Bronchial epithelial cell (primary cell): ENCODE results near the gene WNT3A. TPM values are rescaled to one million over a fixed set of nuclear protein-coding genes. Genes with fewer than 3 reads are reported as not detected.

Experiments
- DNase-seq: peaks from one replicate; pipeline ENCODE4 v3.0.0-alpha.2; 2010; ENCODE audit warnings: low read depth
- FAIRE-seq: peaks from 2 replicates; lab custom pipeline; 2011; peaks lifted over from hg19 to GRCh38; lab: Jason Lieb, UNC
- H3K27me3 ChIP-seq: 2 replicates; pipeline ENCODE4 v1.5.1; 2011; ENCODE audit warnings: low read length; ENCODE audit not compliant: control insufficient read depth, insufficient read depth
- H3K36me3 ChIP-seq: 2 replicates; pipeline ENCODE4 v1.5.1; 2011; ENCODE audit warnings: low read length; ENCODE audit not compliant: control insufficient read depth, insufficient read depth
- H3K4me3 ChIP-seq: 2 replicates; pipeline ENCODE4 v1.5.1; 2011; ENCODE audit warnings: mild to moderate bottlenecking, low read depth, low read length, control low read depth
- CTCF ChIP-seq: IDR thresholded peaks from 2 replicates; pipeline ENCODE4 v1.5.1; 2011; ENCODE audit warnings: mild to moderate bottlenecking, moderate library complexity, low read length, control low read depth, inconsistent platforms; ENCODE audit not compliant: insufficient read depth, severe bottlenecking
- total RNA-seq: library from RNA; depleted of rRNA; stranded (reverse); fragments of >200 nt; gene quantifications from 2 replicates; pipeline ENCODE4 v1.2.1, GENCODE V29; 2014

Gene WNT3A
- total RNA-seq, 1 donor from 2014 or later = not detected

GRCh38 chr1:228083871-228084278, 77.1 kb downstream of the WNT3A start:
- FAIRE-seq (no peak), DNase-seq (no peak)
- Histone ChIP-seq H3K27me3 (no peaks in the 10 kb centered on the region), H3K4me3 (peak overlapping the region; percentile 97), H3K36me3 (peaks cover 8% of the 10 kb centered on the region)
- no peak for TF ChIP-seq CTCF

GRCh38 chr1:228084325-228084724, 77.5 kb downstream of the WNT3A start:
- no peak for TF ChIP-seq CTCF
- DNase-seq = peak; percentile 82
- Histone ChIP-seq H3K4me3 (peak overlapping the region; percentile 97), H3K27me3 (no peaks in the 10 kb centered on the region), H3K36me3 (peaks cover 10% of the 10 kb centered on the region)
- FAIRE-seq = no peak

GRCh38 chr1:228084797-228085196, 78.0 kb downstream of the WNT3A start:
- Histone ChIP-seq H3K27me3 (no peaks in the 10 kb centered on the region), H3K36me3 (peaks cover 10% of the 10 kb centered on the region), H3K4me3 (peak overlapping the region; percentile 97)
- TF ChIP-seq CTCF = no peak
- DNase-seq (no peak), FAIRE-seq (no peak)

- no peak for FAIRE-seq
- DNase-seq = peak; percentile 67
- Histone ChIP-seq H3K4me3 (peak overlapping the region; percentile 3), H3K27me3 (no peaks in the 10 kb centered on the region), H3K36me3 (peaks cover 12% of the 10 kb centered on the region)
- no peak for TF ChIP-seq CTCF
These were observed 78.6 kb downstream of the WNT3A start for GRCh38 chr1:228085287-228085951.

GRCh38 chr1:228087771-228088251, 81.0 kb downstream of the WNT3A start:
- no peak for FAIRE-seq
- Histone ChIP-seq H3K36me3 (peaks cover 16% of the 10 kb centered on the region), H3K27me3 (no peaks in the 10 kb centered on the region), H3K4me3 (no peak overlapping the region)
- peak; percentile 77 for DNase-seq
- no peak for TF ChIP-seq CTCF
